RWPE1 (cell line): ENCODE data around the gene ANK2.

Experiments
- CTCF ChIA-PET: fragments of 350-600 bp; sonication (Branson Sonifier 250); formaldehyde crosslinking; extraction: SDS; loops from one replicate; lab custom pipeline; 2021; lab: Yijun Ruan, JAX
- POLR2A ChIA-PET: fragments of 400-600 bp; formaldehyde crosslinking; extraction: SDS; loops from one replicate; lab custom pipeline; 2020; ENCODE audit warnings: antibody characterized with exemption; ENCODE audit not compliant: low non-redundant PET; lab: Yijun Ruan, JAX
- DNase-seq: peaks from one replicate; pipeline ENCODE4 v3.0.0; 2012; ENCODE audit warnings: low spot score
- H3K27ac ChIP-seq: fragments of 450-650 bp; 2 replicates; pipeline ENCODE4 v1.5.1; 2017
- TF ChIP-seq, protein P1 (sequence below): fragments of 450-650 bp; conservative IDR thresholded peaks from 2 replicates; pipeline ENCODE4 v1.5.1; 2017; ENCODE audit warnings: low read depth, mild to moderate bottlenecking

Gene ANK2

DNA sequence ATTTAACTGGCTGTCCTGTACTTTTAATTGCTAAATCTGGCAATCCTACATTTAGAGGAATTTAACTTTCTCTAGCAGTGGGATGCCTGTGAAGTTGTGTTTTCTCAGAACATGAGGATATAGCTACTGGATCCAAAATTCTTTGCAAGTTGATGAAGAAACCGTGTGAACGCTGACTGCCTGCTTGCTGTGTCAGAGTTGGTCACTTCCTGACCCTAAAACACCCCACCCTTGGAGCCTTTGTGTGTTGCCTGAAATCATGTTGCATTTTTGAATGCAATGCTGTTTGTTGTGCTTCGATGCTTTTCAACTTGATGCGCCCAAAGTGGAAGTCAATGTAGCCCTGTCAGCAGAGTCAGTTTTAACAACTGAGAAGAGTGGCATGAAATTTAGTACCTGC lies 211.2 kb downstream of the ANK2 start:
- ChIA-PET CTCF (no interaction called here), POLR2A (no interaction called here)
- TF ChIP-seq, protein P1, sequence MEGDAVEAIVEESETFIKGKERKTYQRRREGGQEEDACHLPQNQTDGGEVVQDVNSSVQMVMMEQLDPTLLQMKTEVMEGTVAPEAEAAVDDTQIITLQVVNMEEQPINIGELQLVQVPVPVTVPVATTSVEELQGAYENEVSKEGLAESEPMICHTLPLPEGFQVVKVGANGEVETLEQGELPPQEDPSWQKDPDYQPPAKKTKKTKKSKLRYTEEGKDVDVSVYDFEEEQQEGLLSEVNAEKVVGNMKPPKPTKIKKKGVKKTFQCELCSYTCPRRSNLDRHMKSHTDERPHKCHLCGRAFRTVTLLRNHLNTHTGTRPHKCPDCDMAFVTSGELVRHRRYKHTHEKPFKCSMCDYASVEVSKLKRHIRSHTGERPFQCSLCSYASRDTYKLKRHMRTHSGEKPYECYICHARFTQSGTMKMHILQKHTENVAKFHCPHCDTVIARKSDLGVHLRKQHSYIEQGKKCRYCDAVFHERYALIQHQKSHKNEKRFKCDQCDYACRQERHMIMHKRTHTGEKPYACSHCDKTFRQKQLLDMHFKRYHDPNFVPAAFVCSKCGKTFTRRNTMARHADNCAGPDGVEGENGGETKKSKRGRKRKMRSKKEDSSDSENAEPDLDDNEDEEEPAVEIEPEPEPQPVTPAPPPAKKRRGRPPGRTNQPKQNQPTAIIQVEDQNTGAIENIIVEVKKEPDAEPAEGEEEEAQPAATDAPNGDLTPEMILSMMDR, result no peak
- H3K27ac ChIP-seq, result no peak overlapping the region
- no peak for DNase-seq

DNA sequence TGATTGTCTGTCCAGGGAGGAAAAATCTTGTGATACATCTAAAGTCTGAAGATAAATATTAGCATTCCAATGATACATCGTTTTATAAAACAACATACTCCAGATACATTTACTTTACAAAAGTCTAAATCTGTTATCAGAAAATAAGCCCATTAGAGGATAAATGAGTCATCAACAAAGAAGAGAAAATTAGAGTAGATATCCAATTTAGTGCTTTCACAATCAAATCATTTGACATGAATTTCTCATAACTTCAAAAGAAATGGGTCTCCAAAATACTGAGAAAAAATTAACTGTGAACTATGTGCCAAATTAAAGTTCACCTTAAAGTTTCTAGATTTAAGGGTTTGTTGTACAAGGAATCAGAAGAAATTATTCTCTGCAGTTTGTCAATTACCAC lies 213.8 kb downstream of the ANK2 start:
- no peak overlapping the region for H3K27ac ChIP-seq
- no peak for DNase-seq
- TF ChIP-seq, protein P1, result no peak
- POLR2A ChIA-PET, result no interaction called here
- CTCF ChIA-PET, result no interaction called here

DNA sequence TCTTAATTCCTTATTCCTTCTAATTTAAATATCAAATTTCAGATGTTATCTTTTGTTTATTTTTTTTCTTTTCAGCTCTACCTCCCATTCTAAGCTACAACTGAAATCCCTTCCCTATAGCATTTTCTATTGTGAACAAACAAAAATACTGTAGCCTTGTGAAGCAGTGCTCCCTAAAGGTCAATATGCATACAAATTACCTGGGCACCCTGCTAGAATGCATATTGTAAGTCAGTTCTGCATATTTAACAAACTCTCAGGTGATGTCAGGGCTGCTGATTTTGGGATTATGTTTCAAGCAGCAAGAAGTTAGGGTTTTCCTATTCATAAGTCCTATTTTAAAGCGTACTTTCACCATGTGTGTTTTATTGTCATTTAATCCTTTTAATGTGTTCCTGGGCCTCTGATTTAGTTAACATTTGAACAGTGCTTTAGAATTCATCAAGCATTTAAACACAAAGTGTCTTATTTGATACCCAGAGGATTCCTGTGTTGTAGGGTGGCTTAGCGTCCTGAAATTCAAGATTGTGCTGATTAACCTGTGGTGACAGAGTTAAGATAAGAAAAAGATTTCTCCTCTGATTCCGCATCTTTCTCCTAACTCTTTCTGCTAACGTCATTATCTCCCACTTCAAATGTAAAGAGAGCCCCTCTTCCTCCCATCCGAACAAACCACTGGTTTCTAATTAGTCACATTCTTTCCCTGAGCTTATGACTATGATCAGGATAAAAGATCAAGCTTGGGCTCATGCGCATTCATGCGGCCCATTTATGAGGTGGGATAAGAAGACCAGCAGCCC lies 221.3 kb downstream of the ANK2 start:
- no peak for DNase-seq
- H3K27ac ChIP-seq, result no peak overlapping the region
- TF ChIP-seq, protein P1, result no peak
- CTCF ChIA-PET, result interaction anchor here (0.6 kb wide), 1 partner anchor 24 kb away, joined by 3 read pairs; no protein-coding TSS in a partner anchor
- POLR2A ChIA-PET, result no interaction called here

DNA sequence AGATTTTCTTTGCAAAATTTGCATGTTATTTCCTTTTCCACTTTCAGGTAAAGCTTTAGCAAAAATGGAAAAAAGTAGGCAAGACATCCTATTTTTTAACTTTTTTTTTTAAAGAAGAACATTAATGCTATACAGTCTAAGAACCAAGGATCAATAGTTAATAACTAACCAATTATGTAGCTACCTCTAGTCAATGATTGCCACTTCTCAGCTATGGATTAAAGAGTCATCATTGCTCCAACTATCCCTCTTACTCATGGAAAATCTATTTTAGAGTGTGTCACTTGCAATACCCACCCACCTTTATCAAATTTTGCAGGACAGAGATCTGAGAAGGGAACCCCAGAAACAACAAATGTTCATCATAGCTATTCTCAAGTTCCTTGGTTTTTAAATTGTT lies 223.1 kb downstream of the ANK2 start:
- CTCF ChIA-PET, result interaction anchor here (0.5 kb wide), 1 partner anchor 113 kb away, joined by 3 read pairs; no protein-coding TSS in a partner anchor
- no peak overlapping the region for H3K27ac ChIP-seq
- POLR2A ChIA-PET, result no interaction called here
- TF ChIP-seq, protein P1, result no peak
- no peak for DNase-seq

DNA sequence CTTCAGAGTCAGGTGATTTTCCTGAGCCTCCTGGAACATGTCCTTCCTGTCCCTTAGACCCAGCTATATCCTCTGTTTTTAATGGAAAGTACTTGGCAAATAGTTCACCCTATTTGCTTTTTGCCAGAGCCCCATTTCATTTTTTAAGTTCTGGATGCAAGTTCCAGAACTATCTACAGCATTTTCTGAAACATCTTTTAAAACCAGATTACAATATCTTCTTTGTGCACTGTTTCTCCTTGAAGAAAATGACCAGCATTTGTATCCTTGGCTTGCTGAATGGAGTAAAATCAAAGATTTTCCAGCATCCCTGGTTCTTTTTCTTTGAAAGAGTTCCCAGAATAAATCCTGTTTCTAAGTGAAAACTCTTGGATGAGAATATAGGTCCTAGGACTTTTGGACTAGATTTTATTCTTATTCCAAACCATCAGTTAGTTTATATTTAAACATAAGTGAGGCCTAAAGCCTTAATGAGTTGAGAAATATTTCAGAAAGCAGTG lies 224.3 kb downstream of the ANK2 start:
- no peak for DNase-seq
- H3K27ac ChIP-seq, result no peak overlapping the region
- POLR2A ChIA-PET, result no interaction called here
- CTCF ChIA-PET, result no interaction called here
- TF ChIP-seq, protein P1, result no peak

DNA sequence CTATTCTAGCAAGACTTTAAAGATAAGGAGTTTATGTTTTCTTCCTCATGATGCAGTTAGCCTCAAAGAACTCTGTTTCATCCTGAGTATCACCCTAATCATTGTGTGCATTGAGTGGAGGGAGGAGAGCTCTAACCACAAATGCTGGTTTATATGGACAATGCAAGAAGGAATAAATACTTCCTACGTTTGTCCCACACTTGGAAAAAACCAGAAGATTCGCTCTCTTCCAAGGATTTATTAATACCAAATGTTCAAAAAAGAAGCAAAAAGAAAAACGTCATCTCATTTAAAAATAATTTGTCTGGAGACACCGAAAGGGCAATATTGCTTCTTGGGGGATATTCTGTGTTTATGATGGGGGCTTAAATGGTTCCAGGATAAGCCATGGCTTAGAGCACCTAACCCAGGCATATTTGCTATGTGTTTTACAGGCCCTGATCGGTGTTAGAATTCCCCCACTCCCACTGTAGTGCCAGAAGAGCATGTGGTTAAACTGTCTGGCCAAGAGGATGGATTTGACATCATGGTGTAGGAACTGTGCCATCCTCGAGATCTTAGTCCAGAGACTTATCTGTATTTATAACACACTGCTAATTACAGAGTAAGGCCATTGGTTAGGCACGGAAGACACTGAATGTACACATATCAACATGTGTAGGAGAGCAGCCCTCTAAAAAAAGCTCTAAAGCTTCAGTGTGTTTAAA lies 227.2 kb downstream of the ANK2 start:
- ChIA-PET CTCF (interaction anchor here (0.6 to 0.7 kb wide), 3 partner anchors 15 to 896 kb away, joined by 3 to 4 read pairs (median 4); no protein-coding TSS in a partner anchor), POLR2A (no interaction called here)

More for the DNA sequence above, 227.2 kb downstream of the ANK2 start:
- H3K27ac ChIP-seq, result no peak overlapping the region
- TF ChIP-seq, protein P1, result no peak
- DNase-seq, result no peak
